WTC11 (cell line): ENCODE data around the gene EHBP1L1.

Source experiments
- CREM ChIP-seq: sonication (generic); formaldehyde crosslinking; IDR thresholded peaks from 2 replicates; pipeline ENCODE4 v1.8.1; 2022; ENCODE audit warnings: mild to moderate bottlenecking, missing genetic modification reagents, moderate library complexity
- NR1H2 ChIP-seq: sonication (generic); formaldehyde crosslinking; IDR thresholded peaks from 2 replicates; pipeline ENCODE4 v1.9.0; 2021; ENCODE audit warnings: mild to moderate bottlenecking, moderate library complexity, missing genetic modification reagents
- SP1 ChIP-seq: sonication (generic); formaldehyde crosslinking; conservative IDR thresholded peaks from 2 replicates; pipeline ENCODE4 v1.8.1; 2022; ENCODE audit warnings: missing genetic modification reagents

DNA sequence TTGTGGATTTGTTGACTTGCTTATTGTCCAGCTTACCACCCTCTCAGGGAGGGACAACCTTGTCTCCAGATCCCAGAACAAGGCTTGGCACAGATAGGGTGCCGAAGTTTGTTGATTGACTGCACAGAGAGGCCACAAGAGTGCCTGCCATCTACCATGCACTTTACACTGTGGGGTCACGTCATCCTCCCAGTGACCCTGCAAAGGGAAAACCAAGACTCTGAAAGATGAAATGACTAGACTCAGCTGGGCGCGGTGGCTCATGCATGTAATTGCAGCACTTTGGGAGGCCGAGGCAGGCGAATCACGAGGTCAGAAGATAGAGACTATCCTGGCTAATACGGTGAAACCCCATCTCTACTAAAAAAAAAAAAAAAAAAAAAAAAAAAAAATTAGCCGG, 13.1 kb upstream of the EHBP1L1 start:
- TF ChIP-seq CREM (CRISPR knock-in tag) = no peak
- TF ChIP-seq NR1H2 (CRISPR knock-in tag) = no peak
- TF ChIP-seq SP1 (CRISPR knock-in tag) = no peak
